ENCODE results near the gene ZCCHC8.
"Not testable (repeated sequence)": the region's sequence is repeated elsewhere in the genome, so short reads cannot be mapped to it uniquely, and the experiment has no call there.

The ZCCHC8 gene

DNA sequence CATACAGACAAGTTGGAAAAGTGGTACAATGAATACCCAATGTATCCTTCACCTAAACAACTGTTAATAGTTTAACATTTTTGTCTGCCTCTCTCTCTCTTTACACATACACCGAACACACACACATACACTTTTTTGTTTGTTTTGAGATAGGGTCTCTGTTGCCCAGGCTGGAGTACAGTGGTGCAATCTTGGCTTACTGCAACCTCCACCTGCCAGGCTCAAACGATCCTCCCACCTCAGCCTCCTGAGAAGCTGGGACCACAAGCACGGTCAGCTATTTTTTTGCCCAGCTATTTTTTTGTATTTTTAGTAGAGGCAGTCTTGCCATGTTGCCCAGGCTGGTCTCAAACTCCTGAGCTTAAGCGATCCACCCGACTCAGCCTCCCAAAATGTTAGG is 16.8 kb downstream of the ZCCHC8 start:
- TF ChIP-seq, protein P1, sequence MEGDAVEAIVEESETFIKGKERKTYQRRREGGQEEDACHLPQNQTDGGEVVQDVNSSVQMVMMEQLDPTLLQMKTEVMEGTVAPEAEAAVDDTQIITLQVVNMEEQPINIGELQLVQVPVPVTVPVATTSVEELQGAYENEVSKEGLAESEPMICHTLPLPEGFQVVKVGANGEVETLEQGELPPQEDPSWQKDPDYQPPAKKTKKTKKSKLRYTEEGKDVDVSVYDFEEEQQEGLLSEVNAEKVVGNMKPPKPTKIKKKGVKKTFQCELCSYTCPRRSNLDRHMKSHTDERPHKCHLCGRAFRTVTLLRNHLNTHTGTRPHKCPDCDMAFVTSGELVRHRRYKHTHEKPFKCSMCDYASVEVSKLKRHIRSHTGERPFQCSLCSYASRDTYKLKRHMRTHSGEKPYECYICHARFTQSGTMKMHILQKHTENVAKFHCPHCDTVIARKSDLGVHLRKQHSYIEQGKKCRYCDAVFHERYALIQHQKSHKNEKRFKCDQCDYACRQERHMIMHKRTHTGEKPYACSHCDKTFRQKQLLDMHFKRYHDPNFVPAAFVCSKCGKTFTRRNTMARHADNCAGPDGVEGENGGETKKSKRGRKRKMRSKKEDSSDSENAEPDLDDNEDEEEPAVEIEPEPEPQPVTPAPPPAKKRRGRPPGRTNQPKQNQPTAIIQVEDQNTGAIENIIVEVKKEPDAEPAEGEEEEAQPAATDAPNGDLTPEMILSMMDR (conservative IDR thresholded peaks at IDR 0.05) = no peak
- no peak for TF ChIP-seq ZFX (IDR thresholded peaks at IDR 0.05)
- H3K27ac ChIP-seq = no peak overlapping the region

DNA sequence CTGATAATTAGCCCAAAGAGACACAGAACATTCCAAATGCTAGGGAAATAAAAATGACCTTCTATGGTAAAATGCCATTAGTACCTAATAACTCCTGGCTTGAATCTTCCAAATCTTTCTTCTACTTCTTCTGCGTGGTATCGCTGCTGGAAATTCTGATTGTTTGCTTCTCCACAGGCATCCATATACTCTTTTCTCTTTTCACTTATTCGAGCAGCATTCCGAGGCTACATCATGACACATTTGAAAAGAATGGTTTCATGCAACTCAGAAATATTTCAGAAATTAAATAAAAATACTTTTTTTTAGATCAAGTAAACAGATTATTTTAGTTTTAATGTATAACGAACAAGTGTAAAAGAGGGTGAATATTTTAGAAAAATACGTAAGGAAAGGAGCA is 18.9 kb downstream of the ZCCHC8 start:
- no peak overlapping the region for H3K27ac ChIP-seq
- no peak for TF ChIP-seq ZFX (IDR thresholded peaks at IDR 0.05)
- TF ChIP-seq, protein P1 (conservative IDR thresholded peaks at IDR 0.05) = no peak

DNA sequence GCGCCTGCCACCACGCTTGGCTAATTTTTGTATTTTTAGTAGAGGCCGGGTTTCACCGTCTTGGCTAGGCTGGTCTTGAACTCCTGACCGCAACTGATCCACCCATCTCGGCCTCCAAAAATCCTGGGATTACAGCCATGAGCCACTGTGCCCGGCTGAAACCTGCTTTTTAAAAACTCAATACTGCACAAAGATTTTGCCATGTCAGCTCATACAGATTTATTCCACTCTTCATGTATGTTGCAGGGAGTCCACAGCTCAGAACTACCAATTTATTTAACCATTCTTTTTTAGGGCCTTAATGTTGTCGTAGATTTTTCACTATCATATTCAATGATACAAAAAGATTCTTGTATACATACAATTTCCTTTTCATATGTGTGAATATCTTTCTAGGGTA is 20.0 kb downstream of the ZCCHC8 start:
- no peak for TF ChIP-seq ZFX (IDR thresholded peaks at IDR 0.05)
- TF ChIP-seq, protein P1 (conservative IDR thresholded peaks at IDR 0.05) = no peak
- H3K27ac ChIP-seq = no peak overlapping the region

DNA sequence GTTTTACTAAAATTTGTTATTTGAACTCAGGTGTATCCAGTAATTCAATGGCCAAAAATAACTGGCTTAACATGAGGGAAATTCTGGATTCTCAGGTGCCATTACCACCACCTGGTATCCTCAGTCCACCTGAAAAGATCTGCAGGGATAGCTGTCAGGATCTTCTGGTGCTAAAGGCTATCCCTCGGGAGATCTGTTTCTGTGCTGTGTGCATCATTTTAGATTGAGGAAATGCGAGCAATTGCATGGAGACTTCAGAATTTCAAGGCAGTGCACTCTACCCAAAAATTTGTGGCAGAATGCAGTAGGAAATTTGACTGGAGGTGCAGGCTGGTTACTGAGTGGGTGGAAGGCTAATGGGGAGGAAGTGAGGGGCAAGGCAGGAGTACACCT is 26.4 kb downstream of the ZCCHC8 start:
- TF ChIP-seq, protein P1 (conservative IDR thresholded peaks at IDR 0.05) = no peak
- TF ChIP-seq ZFX (IDR thresholded peaks at IDR 0.05) = no peak
- no peak overlapping the region for H3K27ac ChIP-seq

DNA sequence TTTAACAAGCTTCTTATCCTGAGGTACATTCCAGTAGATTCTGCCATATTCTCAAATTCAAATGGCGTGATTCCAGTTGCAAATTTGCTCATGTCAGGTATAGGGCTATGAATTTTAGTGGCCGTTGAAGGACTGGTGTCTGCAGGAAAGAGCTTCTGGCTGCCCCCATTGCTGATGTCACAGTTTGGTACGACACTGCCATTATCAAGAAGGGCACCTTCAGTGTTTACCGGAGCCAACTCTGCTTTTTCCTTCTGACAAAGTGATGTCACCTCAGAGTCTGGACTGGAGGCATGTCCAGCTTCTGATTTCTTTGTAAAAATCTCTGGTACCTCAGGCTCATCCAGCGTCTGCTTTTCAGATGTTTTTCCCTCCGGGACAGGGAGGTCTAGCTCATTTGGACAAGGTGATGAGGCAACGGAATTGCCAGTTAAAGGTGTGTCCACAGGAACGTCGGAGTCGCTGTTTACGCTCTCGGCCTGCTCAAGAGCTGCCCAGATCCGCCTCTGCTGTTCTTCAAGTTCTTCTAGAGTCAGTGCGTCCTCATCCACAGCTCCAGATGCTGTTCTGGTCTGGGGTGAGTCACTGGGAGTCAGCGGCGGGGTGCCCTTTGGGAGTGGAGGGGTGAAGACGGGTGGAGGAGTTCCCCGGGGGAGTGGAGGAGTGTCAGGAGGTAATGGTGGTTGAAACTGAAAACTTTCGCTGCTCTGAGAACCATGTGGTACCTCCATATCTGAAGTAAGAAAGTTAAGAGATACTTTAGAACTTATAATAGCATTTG is 27.0 kb downstream of the ZCCHC8 start:
- H3K27ac ChIP-seq = no peak overlapping the region
- no peak for TF ChIP-seq ZFX (IDR thresholded peaks at IDR 0.05)
- TF ChIP-seq, protein P1 (conservative IDR thresholded peaks at IDR 0.05) = no peak

DNA sequence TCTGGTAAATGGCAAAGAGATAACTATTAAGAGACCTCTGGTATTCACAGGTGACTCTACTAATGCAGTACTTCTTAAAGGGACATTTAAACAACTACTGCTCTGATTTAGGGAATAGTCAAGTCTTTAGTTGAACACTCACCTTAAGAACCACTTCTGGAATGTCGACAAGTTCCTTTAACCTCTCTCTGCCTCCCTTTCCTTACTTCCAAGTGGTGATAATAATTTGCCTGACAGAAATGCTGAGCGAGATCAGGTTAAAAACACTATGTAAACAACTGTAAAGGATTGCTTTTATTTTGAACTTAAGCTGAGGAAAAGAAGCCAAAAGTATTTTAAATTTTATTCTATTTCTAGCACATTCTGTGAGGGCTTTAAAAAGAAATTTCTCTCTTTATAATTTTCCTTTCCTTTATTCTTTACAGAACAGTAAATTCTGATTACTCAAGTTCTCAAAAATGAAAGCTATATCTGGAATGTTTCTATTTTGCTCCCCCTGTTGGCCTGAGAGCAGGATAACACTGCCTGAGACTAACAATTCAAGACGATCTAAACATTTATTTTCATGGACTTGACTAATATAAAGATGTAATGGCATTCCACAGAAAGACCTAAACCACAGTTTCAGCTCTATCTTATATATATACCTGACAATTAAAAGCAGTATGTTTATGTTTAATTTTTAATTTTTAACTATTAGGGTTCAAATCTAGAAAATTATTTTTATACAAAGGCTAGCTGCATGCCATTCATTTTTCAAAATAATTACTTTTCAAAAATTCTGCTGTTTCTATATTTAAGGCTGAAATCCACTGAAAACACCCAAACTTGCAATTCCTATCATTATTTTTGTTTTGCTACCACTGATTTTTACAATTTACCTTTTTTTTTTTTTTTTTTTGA is 29.2 kb downstream of the ZCCHC8 start:
- no peak overlapping the region for H3K27ac ChIP-seq
- TF ChIP-seq ZFX (IDR thresholded peaks at IDR 0.05) = no peak
- TF ChIP-seq, protein P1 (conservative IDR thresholded peaks at IDR 0.05) = peak; percentile 74

DNA sequence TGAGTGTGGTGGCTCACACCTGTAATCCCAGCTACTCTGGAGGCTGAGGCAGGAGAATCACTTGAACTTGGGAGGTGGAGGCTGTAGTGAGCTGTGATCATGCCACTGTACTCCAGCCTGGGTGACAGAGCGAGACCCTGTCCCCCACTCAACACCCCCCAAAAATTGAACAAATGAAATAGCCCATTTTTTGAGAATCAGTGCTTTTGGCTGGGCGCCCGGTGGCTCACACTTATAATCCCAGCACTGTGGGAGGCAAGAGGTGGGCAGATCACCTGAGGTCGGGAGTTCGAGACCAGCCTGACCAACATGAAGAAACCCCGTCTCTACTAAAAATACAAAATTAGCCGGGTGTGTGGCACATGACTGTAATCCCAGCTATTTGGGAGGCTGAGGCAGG is 30.2 kb downstream of the ZCCHC8 start:
- not testable (repeated sequence) for H3K27ac ChIP-seq

DNA sequence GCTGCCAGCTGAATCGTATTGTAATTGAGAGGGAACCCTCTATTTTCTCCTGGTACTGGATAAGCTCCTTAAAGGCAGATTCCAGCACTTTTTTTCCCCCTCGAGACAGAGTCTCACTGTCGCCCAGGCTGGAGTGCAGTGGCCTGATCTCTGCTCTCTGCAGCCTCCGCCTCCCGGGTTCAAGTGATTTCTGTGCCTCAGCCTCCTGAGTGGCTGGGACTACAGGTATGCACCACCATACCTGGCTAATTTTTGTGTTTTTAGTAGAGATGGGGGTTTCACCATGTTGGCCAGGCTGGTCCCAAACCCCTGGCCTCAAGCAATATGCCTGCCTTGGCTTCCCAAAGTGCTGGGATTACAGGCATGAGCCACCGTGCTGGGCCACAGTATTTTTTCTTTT is 30.9 kb downstream of the ZCCHC8 start:
- not testable (repeated sequence) for H3K27ac ChIP-seq
